ENCODE data around the gene WDR5.

The WDR5 gene

GRCh38 chr9:134187891-134188385, 52.1 kb downstream of the WDR5 start:
- no peak for TF ChIP-seq CTCF (IDR thresholded peaks at IDR 0.05; ENCODE audit: low read depth, low read length)
- DNase-seq (ENCODE audit: low read depth, low spot score): no peak
- in situ Hi-C loops (cut with HindIII; ENCODE audit: low sequenced_read_pairs): no loop called here
- H3K4me3 ChIP-seq (ENCODE audit: low read depth, low read length): no peak overlapping the region

- no peak for DNase-seq (ENCODE audit: low read depth, low spot score)
- no peak overlapping the region for H3K4me3 ChIP-seq (ENCODE audit: low read depth, low read length)
- no peak for TF ChIP-seq CTCF (IDR thresholded peaks at IDR 0.05; ENCODE audit: low read depth, low read length)
- in situ Hi-C loops (cut with HindIII; ENCODE audit: low sequenced_read_pairs): no loop called here
Observed at GRCh38 chr9:134188386-134189144, 52.7 kb downstream of the WDR5 start.

- no peak for TF ChIP-seq CTCF (IDR thresholded peaks at IDR 0.05; ENCODE audit: low read depth, low read length)
- in situ Hi-C loops (cut with HindIII; ENCODE audit: low sequenced_read_pairs): no loop called here
- no peak for DNase-seq (ENCODE audit: low read depth, low spot score)
- no peak overlapping the region for H3K4me3 ChIP-seq (ENCODE audit: low read depth, low read length)
Observed at GRCh38 chr9:134189145-134189469, 53.2 kb downstream of the WDR5 start.

- no peak for DNase-seq (ENCODE audit: low read depth, low spot score)
- no peak overlapping the region for H3K4me3 ChIP-seq (ENCODE audit: low read depth, low read length)
- no peak for TF ChIP-seq CTCF (IDR thresholded peaks at IDR 0.05; ENCODE audit: low read depth, low read length)
- in situ Hi-C loops (cut with HindIII; ENCODE audit: low sequenced_read_pairs): no loop called here
Observed at GRCh38 chr9:134189470-134190231, 53.8 kb downstream of the WDR5 start.

GRCh38 chr9:134190232-134191121, 54.6 kb downstream of the WDR5 start:
- no peak for TF ChIP-seq CTCF (IDR thresholded peaks at IDR 0.05; ENCODE audit: low read depth, low read length)
- no peak for DNase-seq (ENCODE audit: low read depth, low spot score)
- no peak overlapping the region for H3K4me3 ChIP-seq (ENCODE audit: low read depth, low read length)
- in situ Hi-C loops (cut with HindIII; ENCODE audit: low sequenced_read_pairs): no loop called here
